SK-N-SH (cell line): ENCODE results near the gene ARHGEF10L. TPM values are rescaled to one million over a fixed set of nuclear protein-coding genes. Genes with fewer than 3 reads are reported as not detected.
"Not testable (repeated sequence)": the region's sequence is repeated elsewhere in the genome, so short reads cannot be mapped to it uniquely, and the experiment has no call there.

ENCODE experiments used
- CTCF ChIA-PET: fragments of 300-600, 350-600 bp; formaldehyde crosslinking; extraction: SDS; loops from one replicate; lab custom pipeline; 2021; lab: Yijun Ruan, JAX
- POLR2A ChIA-PET: fragments of 350-600 bp; sonication (Branson Sonifier 250); formaldehyde crosslinking; extraction: SDS; loops from one replicate; lab custom pipeline; 2020; ENCODE audit warnings: antibody characterized with exemption, inconsistent platforms; lab: Yijun Ruan, JAX
- DNase-seq: peaks from one replicate; pipeline ENCODE4 v3.0.0; 2012
- H2AFZ ChIP-seq: fragments of 200-600 bp; sonication (generic); 2 replicates; pipeline ENCODE4 v1.8.1; 2016; ENCODE audit warnings: antibody characterized with exemption, mild to moderate bottlenecking, low read depth
- H3F3A ChIP-seq: fragments of 200-600 bp; sonication (generic); replicated peaks from 2 replicates; pipeline ENCODE3; 2016; ENCODE audit warnings: antibody characterized with exemption, mild to moderate bottlenecking; ENCODE audit not compliant: insufficient read depth
- H3K27ac ChIP-seq, 2 experiments: fragments of 200-500 bp in 1 of 2; fragments of 200-600 bp in 1 of 2; sonication (Bioruptor generic) in 1 of 2; sonication (generic), shearing (Covaris generic) in 1 of 2; 2 replicates each; pipeline versions ENCODE4 v1.5.1 to v1.6.1; 2014 to 2016; ENCODE audit warnings: low read depth in 2 of 2, inconsistent platforms in 1 of 2, low read length in 1 of 2, mild to moderate bottlenecking in 1 of 2, mixed read lengths in 1 of 2
- H3K27me3 ChIP-seq: fragments of 200-600 bp; sonication (generic), shearing (Covaris generic); 2 replicates; pipeline ENCODE4 v1.6.1; 2016; ENCODE audit warnings: mixed run types; ENCODE audit not compliant: insufficient read depth
- H3K36me3 ChIP-seq, 2 experiments: fragments of 200-500 bp in 1 of 2; fragments of 200-600 bp in 1 of 2; sonication (Bioruptor generic) in 1 of 2; sonication (generic) in 1 of 2; replicated peaks in 1 of 2; 2 replicates each; pipeline versions ENCODE3 to v1.5.1; 2014 to 2016; ENCODE audit warnings: low read length in 1 of 2, mild to moderate bottlenecking in 1 of 2; ENCODE audit not compliant: insufficient read depth in 2 of 2, control insufficient read depth in 1 of 2
- H3K4me1 ChIP-seq, 2 experiments: fragments of 200-500 bp in 1 of 2; fragments of 200-600 bp in 1 of 2; sonication (Bioruptor generic) in 1 of 2; sonication (generic), shearing (Covaris generic) in 1 of 2; 2 replicates each; pipeline versions ENCODE4 v1.5.1 to v1.6.1; 2014 to 2016; ENCODE audit warnings: low read depth in 1 of 2, low read length in 1 of 2, mixed run types in 1 of 2; ENCODE audit not compliant: insufficient read depth in 2 of 2, control insufficient read depth in 1 of 2
- H3K4me2 ChIP-seq: fragments of 200-600 bp; sonication (generic), shearing (Covaris generic); 2 replicates; pipeline ENCODE4 v1.6.1; 2017; ENCODE audit warnings: mixed run types
- H3K4me3 ChIP-seq, 2 experiments: fragments of 200-500 bp in 1 of 2; fragments of 200-600 bp in 1 of 2; sonication (Bioruptor generic) in 1 of 2; sonication (generic), shearing (Covaris generic) in 1 of 2; 2 replicates each; pipeline versions ENCODE4 v1.5.1 to v1.8.1; 2014 to 2016; ENCODE audit warnings: low read depth in 2 of 2, inconsistent platforms in 1 of 2, low read length in 1 of 2, mild to moderate bottlenecking in 1 of 2, mixed read lengths in 1 of 2, moderate library complexity in 1 of 2
- H3K79me2 ChIP-seq: fragments of 200-600 bp; sonication (generic); 2 replicates; pipeline ENCODE4 v1.8.1; 2017; ENCODE audit warnings: mild to moderate bottlenecking; ENCODE audit not compliant: insufficient read depth
- H3K9ac ChIP-seq: fragments of 200-600 bp; sonication (generic); 2 replicates; pipeline ENCODE4 v1.6.1; 2017; ENCODE audit warnings: mixed run types
- H3K9me2 ChIP-seq: fragments of 200-600 bp; sonication (generic); 2 replicates; pipeline ENCODE4 v1.6.1; 2017; ENCODE audit warnings: mixed run types
- H3K9me3 ChIP-seq: fragments of 200-600 bp; sonication (generic); 2 replicates; pipeline ENCODE4 v1.6.1; 2017; ENCODE audit warnings: mixed run types, mild to moderate bottlenecking, moderate library complexity
- H4K20me1 ChIP-seq: fragments of 200-600 bp; sonication (generic); 2 replicates; pipeline ENCODE4 v1.6.1; 2017; ENCODE audit warnings: mild to moderate bottlenecking, mixed run types; ENCODE audit not compliant: insufficient read depth
- EZH2phosphoT487 ChIP-seq: fragments of 200-600 bp; sonication (generic); IDR thresholded peaks from 2 replicates; pipeline ENCODE4 v1.6.1; 2017; ENCODE audit warnings: low read depth, mixed run types, mild to moderate bottlenecking, antibody characterized with exemption, moderate library complexity, borderline replicate concordance
- FOSL2 ChIP-seq: IDR thresholded peaks from 2 replicates; pipeline ENCODE4 v1.4.0; 2012; ENCODE audit warnings: low read depth, mild to moderate bottlenecking, moderate library complexity, borderline replicate concordance
- FOXJ3 ChIP-seq: sonication (generic); formaldehyde crosslinking; IDR thresholded peaks from 2 replicates; pipeline ENCODE4 v1.5.1; 2020; ENCODE audit warnings: mild to moderate bottlenecking, missing genetic modification reagents
- GATA2 ChIP-seq: sonication (generic); formaldehyde crosslinking; IDR thresholded peaks from 2 replicates; pipeline ENCODE4 v1.5.0; 2020; ENCODE audit warnings: mild to moderate bottlenecking, missing genetic modification reagents
- MXI1 ChIP-seq: IDR thresholded peaks from 2 replicates; pipeline ENCODE4 v1.6.1; 2012; ENCODE audit warnings: mild to moderate bottlenecking, low read depth, low read length, improper control_type of control experiment
- NFIC ChIP-seq: IDR thresholded peaks from 2 replicates; pipeline ENCODE4 v1.4.0; 2012; ENCODE audit warnings: borderline replicate concordance
- RFX5 ChIP-seq: IDR thresholded peaks from 2 replicates; pipeline ENCODE4 v1.6.1; 2012; ENCODE audit warnings: mild to moderate bottlenecking, improper control_type of control experiment, low read length
- TCF12 ChIP-seq: IDR thresholded peaks from 2 replicates; pipeline ENCODE4 v1.4.0; 2012
- WGBS: methylation state at CpG from one replicate; pipeline ENCODE4 v1.1.6; 2017; ENCODE audit warnings: low lambda C conversion rate; 5-methylcytosine and 5-hydroxymethylcytosine counted together
- polyA plus RNA-seq, 3 experiments: library from polyadenylated mRNA; depleted of rRNA; stranded (reverse); fragments of >200 nt; gene quantifications; 2 replicates each; pipeline ENCODE4 v1.2.3, GENCODE V29; 2012
- TF ChIP-seq, protein P1 (sequence below): IDR thresholded peaks from 2 replicates; pipeline ENCODE4 v1.6.1; 2012; ENCODE audit warnings: mild to moderate bottlenecking, low read depth, low read length, moderate library complexity
- TF ChIP-seq, protein P2 (sequence below): IDR thresholded peaks from 2 replicates; pipeline ENCODE4 v1.4.0; 2012; ENCODE audit warnings: low read depth, borderline replicate concordance

ARHGEF10L gene
- polyA plus RNA-seq, 1 of the 3 experiments (the other 2 are of a cell fraction), result 12.5 TPM

DNA sequence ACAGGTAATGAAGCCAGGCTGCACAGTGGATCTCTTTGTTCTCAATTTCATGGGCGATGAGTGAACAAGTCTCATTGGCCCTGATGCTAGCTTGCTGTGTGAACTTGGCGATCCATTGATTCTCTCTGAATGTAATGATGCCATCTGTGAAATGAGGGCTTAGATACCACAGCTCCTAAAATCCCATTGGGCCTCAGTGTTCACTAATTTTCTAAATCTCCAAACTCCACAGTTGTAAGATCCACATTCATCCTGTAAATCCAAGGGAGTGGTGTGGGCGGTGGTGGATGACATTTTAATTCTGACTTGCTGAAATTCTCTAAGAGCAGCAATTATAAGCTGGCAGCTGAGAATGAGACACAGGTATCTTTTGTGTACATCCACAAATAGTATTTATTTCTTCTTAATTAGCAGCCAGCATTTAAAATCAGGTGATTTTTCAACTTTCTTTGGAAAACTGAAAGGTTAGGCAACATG is 206.0 kb downstream of the ARHGEF10L start:
- Histone ChIP-seq H3F3A (no peaks in the 10 kb centered on the region), H3K4me3 (no peak overlapping the region), H2AFZ (no peak overlapping the region), H3K9ac (no peak overlapping the region), H3K9me2 (no peaks in the 10 kb centered on the region), H3K27me3 (no peaks in the 10 kb centered on the region), H3K9me3 (no peaks in the 10 kb centered on the region), H3K4me1 (peaks cover 0 to 27% of the 10 kb centered on the region in 2 experiments; a peak in 1 of 4 replicates), H3K36me3 (no peaks in the 10 kb centered on the region), H4K20me1 (no peaks in the 10 kb centered on the region), H3K4me2 (no peak overlapping the region), H3K79me2 (no peaks in the 10 kb centered on the region)
- POLR2A ChIA-PET, result interaction anchor here (1.0 kb wide), 1 partner anchor 137 kb away, joined by 3 read pairs; no protein-coding TSS in a partner anchor
- DNase-seq, result no peak
- CTCF ChIA-PET, result interaction anchor here (0.9 to 1.9 kb wide), 4 partner anchors 10 to 84 kb away, joined by 3 to 8 read pairs (median 4); partner anchors contain the start of gene ACTL8
- TF ChIP-seq FOXJ3 (CRISPR knock-in tag), result no peak
- TF ChIP-seq FOSL2, result no peak
- no peak for TF ChIP-seq EZH2phosphoT487
- TF ChIP-seq MXI1, result no peak
- TF ChIP-seq, protein P1, sequence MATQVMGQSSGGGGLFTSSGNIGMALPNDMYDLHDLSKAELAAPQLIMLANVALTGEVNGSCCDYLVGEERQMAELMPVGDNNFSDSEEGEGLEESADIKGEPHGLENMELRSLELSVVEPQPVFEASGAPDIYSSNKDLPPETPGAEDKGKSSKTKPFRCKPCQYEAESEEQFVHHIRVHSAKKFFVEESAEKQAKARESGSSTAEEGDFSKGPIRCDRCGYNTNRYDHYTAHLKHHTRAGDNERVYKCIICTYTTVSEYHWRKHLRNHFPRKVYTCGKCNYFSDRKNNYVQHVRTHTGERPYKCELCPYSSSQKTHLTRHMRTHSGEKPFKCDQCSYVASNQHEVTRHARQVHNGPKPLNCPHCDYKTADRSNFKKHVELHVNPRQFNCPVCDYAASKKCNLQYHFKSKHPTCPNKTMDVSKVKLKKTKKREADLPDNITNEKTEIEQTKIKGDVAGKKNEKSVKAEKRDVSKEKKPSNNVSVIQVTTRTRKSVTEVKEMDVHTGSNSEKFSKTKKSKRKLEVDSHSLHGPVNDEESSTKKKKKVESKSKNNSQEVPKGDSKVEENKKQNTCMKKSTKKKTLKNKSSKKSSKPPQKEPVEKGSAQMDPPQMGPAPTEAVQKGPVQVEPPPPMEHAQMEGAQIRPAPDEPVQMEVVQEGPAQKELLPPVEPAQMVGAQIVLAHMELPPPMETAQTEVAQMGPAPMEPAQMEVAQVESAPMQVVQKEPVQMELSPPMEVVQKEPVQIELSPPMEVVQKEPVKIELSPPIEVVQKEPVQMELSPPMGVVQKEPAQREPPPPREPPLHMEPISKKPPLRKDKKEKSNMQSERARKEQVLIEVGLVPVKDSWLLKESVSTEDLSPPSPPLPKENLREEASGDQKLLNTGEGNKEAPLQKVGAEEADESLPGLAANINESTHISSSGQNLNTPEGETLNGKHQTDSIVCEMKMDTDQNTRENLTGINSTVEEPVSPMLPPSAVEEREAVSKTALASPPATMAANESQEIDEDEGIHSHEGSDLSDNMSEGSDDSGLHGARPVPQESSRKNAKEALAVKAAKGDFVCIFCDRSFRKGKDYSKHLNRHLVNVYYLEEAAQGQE, result no peak
- TF ChIP-seq TCF12, result no peak
- TF ChIP-seq NFIC, result no peak
- no peak for TF ChIP-seq RFX5
- no peak for TF ChIP-seq GATA2 (CRISPR knock-in tag)
- TF ChIP-seq, protein P2, sequence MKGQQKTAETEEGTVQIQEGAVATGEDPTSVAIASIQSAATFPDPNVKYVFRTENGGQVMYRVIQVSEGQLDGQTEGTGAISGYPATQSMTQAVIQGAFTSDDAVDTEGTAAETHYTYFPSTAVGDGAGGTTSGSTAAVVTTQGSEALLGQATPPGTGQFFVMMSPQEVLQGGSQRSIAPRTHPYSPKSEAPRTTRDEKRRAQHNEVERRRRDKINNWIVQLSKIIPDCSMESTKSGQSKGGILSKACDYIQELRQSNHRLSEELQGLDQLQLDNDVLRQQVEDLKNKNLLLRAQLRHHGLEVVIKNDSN, result no peak
- TF ChIP-seq, all 33 proteins: peak for 0
- H3K27ac ChIP-seq, result no peak overlapping the region
- 89% methylated on average over 3 of the region's 3 CpGs for WGBS

DNA sequence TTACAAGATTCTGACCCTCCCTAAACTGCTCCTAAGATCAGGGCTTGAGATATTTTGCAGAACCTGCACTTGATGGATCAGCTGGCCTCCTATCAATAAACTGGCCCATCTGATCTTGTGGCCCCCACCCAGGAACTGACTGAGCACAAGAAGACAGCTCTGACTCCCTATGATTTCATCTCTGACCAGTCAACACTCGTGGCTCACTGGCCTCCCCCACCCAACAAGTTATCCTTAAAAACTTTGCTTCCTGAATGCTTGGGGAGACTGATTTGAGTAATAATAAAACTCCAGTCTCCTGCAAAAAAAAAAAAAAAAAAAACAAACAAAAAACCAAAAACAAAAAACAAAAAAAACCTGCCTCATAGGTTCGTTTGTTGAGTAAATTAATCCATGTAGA is 206.8 kb downstream of the ARHGEF10L start:
- H4K20me1 ChIP-seq, DNase-seq, H3K79me2 ChIP-seq, H3K27me3 ChIP-seq, H3K9ac ChIP-seq, POLR2A ChIA-PET, H2AFZ ChIP-seq, H3K4me2 ChIP-seq, H3K9me2 ChIP-seq, H3F3A ChIP-seq, H3K4me3 ChIP-seq, H3K27ac ChIP-seq, H3K9me3 ChIP-seq, H3K36me3 ChIP-seq: not testable (repeated sequence)
- CTCF ChIA-PET, result interaction anchor here (1.3 kb wide), 1 partner anchor 85 kb away, joined by 4 read pairs; no protein-coding TSS in a partner anchor
- WGBS, result 10% methylated on average over 2 of the region's 2 CpGs
- H3K4me1 ChIP-seq, result peaks cover 0 to 34% of the 10 kb centered on the region in 2 experiments; a peak in 1 of 4 replicates
